GM12878 (cell line): ENCODE data around the gene NF1. TPM values are rescaled to one million over a fixed set of nuclear protein-coding genes. Genes with fewer than 3 reads are reported as not detected.

Source experiments
- ATAC-seq: fragments of 200-7000 bp; cut with Tn5 transposase; 3 replicates; pipeline ENCODE4 v1.9.1; 2020; ENCODE audit warnings: mild to moderate bottlenecking, moderate library complexity
- BruUV-seq: library from RNA; stranded (reverse); fragments of 400-500 nt; replicated peaks from 2 replicates; lab custom pipeline; 2021; lab: Mats Ljungman, UMichigan
- CTCF ChIA-PET: fragments of 300-600 bp; sonication (Branson Sonifier 250); formaldehyde crosslinking; extraction: SDS; loops from one replicate; lab custom pipeline; 2021; ENCODE audit warnings: inconsistent platforms; lab: Yijun Ruan, JAX
- POLR2A ChIA-PET: fragments of 350-600 bp; formaldehyde crosslinking; extraction: SDS; loops from one replicate; lab custom pipeline; 2021; ENCODE audit warnings: inconsistent platforms; lab: Charles Lee
- RAD21 ChIA-PET: fragments of 300-600 bp; sonication (Branson Sonifier 250); formaldehyde crosslinking; loops from one replicate; lab custom pipeline; 2023; ENCODE audit warnings: antibody characterized with exemption; ENCODE audit not compliant: unreplicated experiment; lab: Charles Lee
- SMC1A ChIA-PET: fragments of 300-600 bp; sonication (Branson Sonifier 250); formaldehyde crosslinking; loops from one replicate; lab custom pipeline; 2023; ENCODE audit not compliant: unreplicated experiment, uncharacterized antibody; lab: Charles Lee
- DNase-seq: peaks from one replicate; pipeline ENCODE4 v3.0.0-alpha.2; 2011; ENCODE audit warnings: low read depth, low spot score
- FAIRE-seq: peaks from 3 replicates; lab custom pipeline; 2011; peaks lifted over from hg19 to GRCh38; lab: Jason Lieb, UNC
- H2AFZ ChIP-seq: 2 replicates; pipeline ENCODE4 v1.6.0; 2011; ENCODE audit warnings: low read depth, low read length, control low read depth; ENCODE audit not compliant: control insufficient read depth
- H3K27ac ChIP-seq: 2 replicates; pipeline ENCODE4 v1.5.1; 2011; ENCODE audit warnings: control low read depth; ENCODE audit not compliant: control insufficient read depth, insufficient read depth
- H3K27me3 ChIP-seq, 2 experiments: replicated peaks in 1 of 2; 2 replicates each; pipeline versions ENCODE4 v1.6.0 to v1.6.1; 2011; ENCODE audit warnings: low read length in 1 of 2; ENCODE audit not compliant: control insufficient read depth in 2 of 2, insufficient read depth in 2 of 2
- H3K36me3 ChIP-seq, 2 experiments: 2 replicates each; pipeline ENCODE4 v1.5.1; 2011; ENCODE audit warnings: low read length in 1 of 2; ENCODE audit not compliant: control insufficient read depth in 2 of 2, insufficient read depth in 2 of 2
- H3K4me1 ChIP-seq: 2 replicates; pipeline ENCODE4 v1.6.1; 2011; ENCODE audit warnings: mild to moderate bottlenecking, low read length, moderate library complexity, mixed read lengths; ENCODE audit not compliant: control insufficient read depth, insufficient read depth
- H3K4me2 ChIP-seq: 2 replicates; pipeline ENCODE4 v1.6.0; 2011; ENCODE audit warnings: control low read depth; ENCODE audit not compliant: control insufficient read depth, insufficient read depth
- H3K4me3 ChIP-seq: fragments of 200-600 bp; sonication (generic); 2 replicates; pipeline ENCODE4 v1.5.1; 2016
- H3K79me2 ChIP-seq: 2 replicates; pipeline ENCODE4 v1.6.0; 2011; ENCODE audit warnings: low read length; ENCODE audit not compliant: control insufficient read depth, insufficient read depth
- H3K9ac ChIP-seq: 2 replicates; pipeline ENCODE4 v1.8.0; 2011; ENCODE audit warnings: low read length, control low read depth, mixed read lengths; ENCODE audit not compliant: control insufficient read depth, insufficient read depth
- H3K9me3 ChIP-seq: replicated peaks from 3 replicates; pipeline ENCODE4 v1.5.1; 2011; ENCODE audit warnings: mild to moderate bottlenecking, low read length; ENCODE audit not compliant: control insufficient read depth, insufficient read depth
- H4K20me1 ChIP-seq: 2 replicates; pipeline ENCODE4 v1.6.0; 2011; ENCODE audit not compliant: control insufficient read depth, insufficient read depth
- CBFB ChIP-seq: IDR thresholded peaks from 2 replicates; pipeline ENCODE4 v1.6.1; 2016; ENCODE audit warnings: antibody characterized with exemption, low read depth
- CUX1 ChIP-seq: IDR thresholded peaks from 2 replicates; pipeline ENCODE4 v1.6.1; 2012; ENCODE audit warnings: improper control_type of control experiment, low read depth, low read length; ENCODE audit not compliant: insufficient replicate concordance
- E2F4 ChIP-seq: IDR thresholded peaks from 2 replicates; pipeline ENCODE4 v1.6.1; 2012; ENCODE audit warnings: low read depth, low read length, improper control_type of control experiment
- FOXM1 ChIP-seq: IDR thresholded peaks from 2 replicates; pipeline ENCODE4 v1.6.1; 2012; ENCODE audit warnings: low read depth, mild to moderate bottlenecking, inconsistent platforms, low read length, moderate library complexity
- IRF5 ChIP-seq: fragments of 450-650 bp; IDR thresholded peaks from 2 replicates; pipeline ENCODE4 v1.6.1; 2017; ENCODE audit warnings: borderline replicate concordance
- LARP7 ChIP-seq: fragments of 450-650 bp; IDR thresholded peaks from 2 replicates; pipeline ENCODE4 v1.6.1; 2017; ENCODE audit warnings: mild to moderate bottlenecking
- PML ChIP-seq: IDR thresholded peaks from 2 replicates; pipeline ENCODE4 v1.6.1; 2012; ENCODE audit warnings: low read length, inconsistent platforms
- RAD21 ChIP-seq: IDR thresholded peaks from 2 replicates; pipeline ENCODE4 v1.6.1; 2011; ENCODE audit warnings: mild to moderate bottlenecking, low read depth, low read length, moderate library complexity; ENCODE audit not compliant: insufficient read depth
- SMC3 ChIP-seq: IDR thresholded peaks from 2 replicates; pipeline ENCODE4 v1.6.1; 2011; ENCODE audit warnings: low read length, improper control_type of control experiment, borderline replicate concordance
- SPI1 ChIP-seq: IDR thresholded peaks from 2 replicates; pipeline ENCODE4 v1.6.1; 2011; ENCODE audit warnings: low read depth, mild to moderate bottlenecking, low read length, moderate library complexity, borderline replicate concordance; ENCODE audit not compliant: insufficient read depth
- SREBF1 ChIP-seq: IDR thresholded peaks from 2 replicates; pipeline ENCODE4 v1.6.1; 2012; ENCODE audit warnings: mild to moderate bottlenecking, low read length
- ZNF217 ChIP-seq: fragments of 450-650 bp; IDR thresholded peaks from 2 replicates; pipeline ENCODE4 v1.6.1; 2017; ENCODE audit warnings: antibody characterized with exemption, mild to moderate bottlenecking
- WGBS: methylation state at CpG from one replicate; pipeline ENCODE4 v1.1.6; 2016; ENCODE audit warnings: low lambda C conversion rate; ENCODE audit not compliant: insufficient replicate concordance, insufficient coverage; ENCODE audit errors: missing lambda C conversion rate; 5-methylcytosine and 5-hydroxymethylcytosine counted together
- in situ Hi-C: fragments of 300-500 bp; cut with MboI; formaldehyde crosslinking; loops from 9 replicates; pipeline ENCODE4 v1.14.3; 2018; ENCODE audit warnings: mixed read lengths
- intact Hi-C: fragments of 100-400 bp; cut with micrococcal nuclease; formaldehyde crosslinking; loops from one replicate; pipeline ENCODE4 v1.14.2; 2022; ENCODE audit not compliant: unreplicated experiment
- polyA plus RNA-seq, 11 experiments: library from polyadenylated mRNA; depleted of rRNA in 4 of 11; unstranded in 6 of 11; stranded (reverse) in 5 of 11; fragments of >200 nt; fragmentation: Nextera tagmentation in 4 of 11; fragmentation: Illumina TruSeq in 1 of 11; extraction: Ambion mirVana in 4 of 11; extraction: Trizol in 1 of 11; gene quantifications; 1 replicate in 1 of 11; 2 replicates in 10 of 11; pipeline versions ENCODE4 v1.2.1 to v1.2.3, GENCODE V29; 2011 to 2016; ENCODE audit warnings: inconsistent platforms in 2 of 11, missing spikeins in 2 of 11, low read depth in 1 of 11
- total RNA-seq, 4 experiments: library from RNA; depleted of rRNA in 3 of 4; stranded (reverse); fragments of >200 nt in 3 of 4; fragmentation: Illumina TruSeq in 1 of 4; extraction: Trizol in 1 of 4; gene quantifications; 2 replicates each; pipeline versions ENCODE4 v1.2.1 to v1.2.3, GENCODE V29; 2013 to 2021
- TF ChIP-seq, protein P1 (sequence below): fragments of 450-650 bp; IDR thresholded peaks from 2 replicates; pipeline ENCODE4 v1.6.1; 2016; ENCODE audit warnings: mild to moderate bottlenecking, moderate library complexity, borderline replicate concordance

Gene NF1
- total and polyA plus RNA-seq, 10 of the 15 experiments (the other 5 are each of a cell fraction or from before 2014, with no cell fraction given): 2.5 to 31.8 (median 16.6) TPM

GRCh38 chr17:31068291-31068690 lies 26.5 kb upstream of the NF1 start:
- ChIA-PET CTCF (interaction anchor here (0.6 to 1.7 kb wide), 13 partner anchors 9 to 428 kb away, joined by 3 to 6 read pairs (median 4); no protein-coding TSS in a partner anchor), POLR2A (no interaction called here), RAD21 (no interaction called here), SMC1A (interaction anchor here (0.6 to 1.4 kb wide), 4 partner anchors 52 to 234 kb away, joined by 3 to 4 read pairs (median 3); no protein-coding TSS in a partner anchor)
- 15% methylated on average over 4 of the region's 4 CpGs for WGBS
- H3K4me3 ChIP-seq: no peak overlapping the region
- in situ Hi-C loops: no loop called here
- H4K20me1 ChIP-seq: no peaks in the 10 kb centered on the region
- no TSS peak for BruUV-seq
- no peak overlapping the region for H3K9ac ChIP-seq
- FAIRE-seq (peak; percentile 91), DNase-seq (no peak), ATAC-seq (peak; percentile 90)
- no peak overlapping the region for H3K4me2 ChIP-seq
- peak overlapping the region; percentile 47 for H2AFZ ChIP-seq
- H3K9me3 ChIP-seq: no peaks in the 10 kb centered on the region
- no peaks in the 10 kb centered on the region for H3K79me2 ChIP-seq
- H3K4me1 ChIP-seq: peaks cover 3% of the 10 kb centered on the region; the same call in 1 of the 2 replicates
- H3K27me3 ChIP-seq: no peaks in the 10 kb centered on the region
- H3K27ac ChIP-seq: no peak overlapping the region
- no peaks in the 10 kb centered on the region for H3K36me3 ChIP-seq
- intact Hi-C loops: no loop called here
- TF ChIP-seq FOXM1 (0 out of 2 replicates have a peak, but pooled peaks have one; percentile 24), LARP7 (no peak), SPI1 (peak; percentile 17; the same call in 1 of the 2 replicates), E2F4 (no peak), PML (no peak), IRF5 (no peak), CUX1 (no peak), CBFB (no peak), ZNF217 (no peak), SREBF1 (no peak), SMC3 (peak; percentile 44; the same call in 1 of the 2 replicates), RAD21 (peak; percentile 52)
- TF ChIP-seq, protein P1, sequence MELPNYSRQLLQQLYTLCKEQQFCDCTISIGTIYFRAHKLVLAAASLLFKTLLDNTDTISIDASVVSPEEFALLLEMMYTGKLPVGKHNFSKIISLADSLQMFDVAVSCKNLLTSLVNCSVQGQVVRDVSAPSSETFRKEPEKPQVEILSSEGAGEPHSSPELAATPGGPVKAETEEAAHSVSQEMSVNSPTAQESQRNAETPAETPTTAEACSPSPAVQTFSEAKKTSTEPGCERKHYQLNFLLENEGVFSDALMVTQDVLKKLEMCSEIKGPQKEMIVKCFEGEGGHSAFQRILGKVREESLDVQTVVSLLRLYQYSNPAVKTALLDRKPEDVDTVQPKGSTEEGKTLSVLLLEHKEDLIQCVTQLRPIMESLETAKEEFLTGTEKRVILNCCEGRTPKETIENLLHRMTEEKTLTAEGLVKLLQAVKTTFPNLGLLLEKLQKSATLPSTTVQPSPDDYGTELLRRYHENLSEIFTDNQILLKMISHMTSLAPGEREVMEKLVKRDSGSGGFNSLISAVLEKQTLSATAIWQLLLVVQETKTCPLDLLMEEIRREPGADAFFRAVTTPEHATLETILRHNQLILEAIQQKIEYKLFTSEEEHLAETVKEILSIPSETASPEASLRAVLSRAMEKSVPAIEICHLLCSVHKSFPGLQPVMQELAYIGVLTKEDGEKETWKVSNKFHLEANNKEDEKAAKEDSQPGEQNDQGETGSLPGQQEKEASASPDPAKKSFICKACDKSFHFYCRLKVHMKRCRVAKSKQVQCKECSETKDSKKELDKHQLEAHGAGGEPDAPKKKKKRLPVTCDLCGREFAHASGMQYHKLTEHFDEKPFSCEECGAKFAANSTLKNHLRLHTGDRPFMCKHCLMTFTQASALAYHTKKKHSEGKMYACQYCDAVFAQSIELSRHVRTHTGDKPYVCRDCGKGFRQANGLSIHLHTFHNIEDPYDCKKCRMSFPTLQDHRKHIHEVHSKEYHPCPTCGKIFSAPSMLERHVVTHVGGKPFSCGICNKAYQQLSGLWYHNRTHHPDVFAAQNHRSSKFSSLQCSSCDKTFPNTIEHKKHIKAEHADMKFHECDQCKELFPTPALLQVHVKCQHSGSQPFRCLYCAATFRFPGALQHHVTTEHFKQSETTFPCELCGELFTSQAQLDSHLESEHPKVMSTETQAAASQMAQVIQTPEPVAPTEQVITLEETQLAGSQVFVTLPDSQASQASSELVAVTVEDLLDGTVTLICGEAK: no peak
